Parathyroid adenoma (tissue), 2 donors: ENCODE results near the gene SAE1.
"Not testable (repeated sequence)": the region's sequence is repeated elsewhere in the genome, so short reads cannot be mapped to it uniquely, and the experiment has no call there.

Source experiments
- H2AFZ ChIP-seq: fragments of 300-600 bp; sonication (generic); one replicate; pipeline ENCODE4 v1.7.0; 2017; ENCODE audit warnings: antibody characterized with exemption, mild to moderate bottlenecking
- H3K27ac ChIP-seq: fragments of 300-600 bp; sonication (generic); one replicate; pipeline ENCODE4 v1.7.0; 2017
- H3K27me3 ChIP-seq: fragments of 300-600 bp; sonication (generic); one replicate; pipeline ENCODE4 v1.7.0; 2017; ENCODE audit warnings: low read length; ENCODE audit not compliant: control insufficient read depth, insufficient read depth
- H3K36me3 ChIP-seq: fragments of 300-600 bp; sonication (generic); one replicate; pipeline ENCODE4 v1.7.0; 2017; ENCODE audit warnings: low read length; ENCODE audit not compliant: control insufficient read depth, insufficient read depth
- H3K4me1 ChIP-seq: fragments of 300-600 bp; sonication (generic); one replicate; pipeline ENCODE4 v1.7.0; 2017; ENCODE audit warnings: control low read depth
- H3K4me2 ChIP-seq: fragments of 300-600 bp; sonication (generic); one replicate; pipeline ENCODE4 v1.7.0; 2017; ENCODE audit warnings: low read length
- H3K4me3 ChIP-seq: fragments of 300-600 bp; sonication (generic); one replicate; pipeline ENCODE4 v1.7.0; 2017; ENCODE audit warnings: low read depth, low read length
- H3K79me2 ChIP-seq: fragments of 300-600 bp; sonication (generic); one replicate; pipeline ENCODE4 v1.7.0; 2017; ENCODE audit warnings: control low read depth
- H3K9ac ChIP-seq: fragments of 300-600 bp; sonication (generic); one replicate; pipeline ENCODE4 v1.7.0; 2017; ENCODE audit warnings: mild to moderate bottlenecking
- H3K9me3 ChIP-seq: fragments of 300-600 bp; sonication (generic); one replicate; pipeline ENCODE4 v1.7.0; 2017; ENCODE audit warnings: low read length; ENCODE audit not compliant: control insufficient read depth
- CTCF ChIP-seq: fragments of 300-600 bp; sonication (generic); IDR thresholded peaks from one replicate; pipeline ENCODE4 v1.7.0; 2017; ENCODE audit warnings: antibody characterized with exemption, mild to moderate bottlenecking
- donor health status: primary hyperparathyroidism.

The SAE1 gene

GRCh38 chr19:47247308-47247990 lies 116.8 kb downstream of the SAE1 start:
- TF ChIP-seq CTCF = peak; percentile 94
- Histone ChIP-seq H3K4me3 (no peak overlapping the region), H3K4me2 (no peak overlapping the region), H3K79me2 (no peaks in the 10 kb centered on the region), H3K4me1 (peaks cover 4% of the 10 kb centered on the region), H2AFZ (peak overlapping the region; percentile 48), H3K27ac (no peak overlapping the region), H3K27me3 (no peaks in the 10 kb centered on the region), H3K9me3 (no peaks in the 10 kb centered on the region), H3K9ac (no peak overlapping the region), H3K36me3 (no peaks in the 10 kb centered on the region)

GRCh38 chr19:47253016-47253415 lies 122.4 kb downstream of the SAE1 start:
- not testable (repeated sequence) for H3K4me2 ChIP-seq, H3K9me3 ChIP-seq, H3K27ac ChIP-seq, H3K4me1 ChIP-seq, H3K4me3 ChIP-seq, H3K27me3 ChIP-seq, H3K36me3 ChIP-seq, H3K9ac ChIP-seq, H3K79me2 ChIP-seq
- peak overlapping the region; percentile 13 for H2AFZ ChIP-seq

DNA sequence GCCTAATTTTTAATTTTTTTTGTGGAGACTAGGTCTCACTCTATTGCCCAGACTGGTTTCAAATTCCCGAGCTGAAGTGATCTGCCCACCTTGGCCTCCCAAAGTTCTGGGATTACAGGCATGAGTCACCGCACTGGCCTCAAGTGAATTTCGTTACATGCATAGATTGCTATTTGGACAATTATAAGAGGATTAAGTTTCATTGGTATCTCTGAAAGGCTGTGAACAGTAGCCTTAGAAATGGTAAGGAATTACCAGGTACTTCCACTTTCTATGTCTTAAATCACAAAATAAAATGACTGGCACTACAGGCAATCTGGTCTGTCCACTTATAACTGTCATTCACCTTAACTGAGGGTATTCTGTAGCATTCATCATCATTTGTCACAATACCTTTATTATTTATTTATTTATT lies 122.8 kb downstream of the SAE1 start:
- peaks cover 9% of the 10 kb centered on the region for H3K4me1 ChIP-seq
- H3K4me2 ChIP-seq = no peak overlapping the region
- H3K79me2 ChIP-seq = peaks cover 8% of the 10 kb centered on the region
- no peak for TF ChIP-seq CTCF
- peak overlapping the region; percentile 13 for H2AFZ ChIP-seq
- no peak overlapping the region for H3K9ac ChIP-seq
- H3K27ac ChIP-seq = no peak overlapping the region
- H3K36me3 ChIP-seq = no peaks in the 10 kb centered on the region
- no peak overlapping the region for H3K4me3 ChIP-seq
- no peaks in the 10 kb centered on the region for H3K9me3 ChIP-seq
- H3K27me3 ChIP-seq = no peaks in the 10 kb centered on the region

DNA sequence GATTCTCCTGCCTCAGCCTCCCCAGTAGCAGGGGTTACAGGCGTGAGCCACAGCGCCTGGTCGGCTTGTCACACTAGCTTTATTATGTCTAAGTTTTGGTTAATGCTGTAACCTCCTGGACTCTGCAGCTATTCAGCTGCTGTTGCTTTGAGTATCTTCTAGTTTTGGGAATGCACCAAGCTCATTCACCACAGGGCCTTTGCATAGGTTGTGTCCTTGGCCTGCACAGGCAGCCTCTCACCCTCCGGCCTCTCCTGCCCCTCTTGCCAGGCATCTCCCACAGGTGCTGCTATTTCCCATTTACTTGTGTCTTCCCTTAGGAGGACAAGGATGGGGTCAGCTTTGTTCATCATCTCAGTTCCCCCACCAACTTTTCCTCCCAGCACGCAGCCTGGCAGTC lies 123.3 kb downstream of the SAE1 start:
- no peak overlapping the region for H3K4me3 ChIP-seq
- TF ChIP-seq CTCF = no peak
- H3K27me3 ChIP-seq = no peaks in the 10 kb centered on the region
- no peaks in the 10 kb centered on the region for H3K36me3 ChIP-seq
- peaks cover 9% of the 10 kb centered on the region for H3K4me1 ChIP-seq
- no peak overlapping the region for H3K9ac ChIP-seq
- H3K27ac ChIP-seq = no peak overlapping the region
- H3K79me2 ChIP-seq = peaks cover 13% of the 10 kb centered on the region
- no peaks in the 10 kb centered on the region for H3K9me3 ChIP-seq
- no peak overlapping the region for H2AFZ ChIP-seq
- no peak overlapping the region for H3K4me2 ChIP-seq

GRCh38 chr19:47255879-47256692 lies 125.5 kb downstream of the SAE1 start, which contains the start of gene CCDC9:
Gene CCDC9, plus strand, starts transcription at chr19:47256525. Its CDS starts 1,876 bp downstream, at chr19:47258401.
- no peak for TF ChIP-seq CTCF
- H2AFZ ChIP-seq = peak within 1 kb of the TSS; percentile 96
- H3K4me2 ChIP-seq = peak within 1 kb of the TSS; percentile 95
- peak within 1 kb of the TSS; percentile 82 for H3K27ac ChIP-seq
- no peaks in the 10 kb centered on the region for H3K9me3 ChIP-seq
- no peaks in the 10 kb centered on the region for H3K36me3 ChIP-seq
- peak within 1 kb of the TSS; percentile 89 for H3K4me3 ChIP-seq
- H3K4me1 ChIP-seq = peaks cover 9% of the 10 kb centered on the region
- no peaks in the 10 kb centered on the region for H3K27me3 ChIP-seq
- peaks cover 18% of the 10 kb centered on the region for H3K79me2 ChIP-seq
- H3K9ac ChIP-seq = peak within 1 kb of the TSS; percentile 21
